Temporal lobe (tissue), 1 donor: ENCODE data around the gene CFAP46. TPM values are rescaled to one million over a fixed set of nuclear protein-coding genes. Genes with fewer than 3 reads are reported as not detected.

Experiments used
- total RNA-seq: library from RNA; depleted of rRNA; stranded (reverse); fragments of >200 nt; gene quantifications from one replicate; pipeline ENCODE4 v1.2.3, GENCODE V29; 2014

Gene CFAP46
- total RNA-seq, 1 donor from 2014 or later, result 2.0 TPM

Other genes starting within 250 kb of the CFAP46 start
- not detected for gene NKX6-2, start 156.4 kb downstream of the CFAP46 start, total RNA-seq
- gene ADGRA1, start 145.4 kb upstream of the CFAP46 start, total RNA-seq, result 3.9 TPM
- 9.8 TPM for gene KNDC1, start 217.6 kb upstream of the CFAP46 start, total RNA-seq